ENCODE results near the gene STRN4. TPM values are rescaled to one million over a fixed set of nuclear protein-coding genes. Genes with fewer than 3 reads are reported as not detected.
A peak's percentile ranks its signal among the peaks of the same experiment; 100 is the strongest.

Gene STRN4
- polyA plus RNA-seq, 1 of the 3 experiments (the other 2 are of a cell fraction) = 92.8 TPM

- TF ChIP-seq, protein P1, sequence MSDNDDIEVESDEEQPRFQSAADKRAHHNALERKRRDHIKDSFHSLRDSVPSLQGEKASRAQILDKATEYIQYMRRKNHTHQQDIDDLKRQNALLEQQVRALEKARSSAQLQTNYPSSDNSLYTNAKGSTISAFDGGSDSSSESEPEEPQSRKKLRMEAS (IDR thresholded peaks at IDR 0.05; ENCODE audit: low read depth) = no peak
- no peak for TF ChIP-seq ELF1 (IDR thresholded peaks at IDR 0.05)
- TF ChIP-seq SMC3 (IDR thresholded peaks at IDR 0.05; ENCODE audit: low read depth, low read length) = no peak
- TF ChIP-seq NRF1 (IDR thresholded peaks at IDR 0.05; ENCODE audit: low read depth, low read length) = no peak
- TF ChIP-seq NFIC (IDR thresholded peaks at IDR 0.05; ENCODE audit: borderline replicate concordance) = no peak
- no peak for TF ChIP-seq JUND (IDR thresholded peaks at IDR 0.05)
- no peak for TF ChIP-seq MEF2A (IDR thresholded peaks at IDR 0.05; ENCODE audit: borderline replicate concordance, low read depth)
These were observed 28.5 kb downstream of the STRN4 start (continued) for GRCh38 chr19:46717716-46718143.

DNA sequence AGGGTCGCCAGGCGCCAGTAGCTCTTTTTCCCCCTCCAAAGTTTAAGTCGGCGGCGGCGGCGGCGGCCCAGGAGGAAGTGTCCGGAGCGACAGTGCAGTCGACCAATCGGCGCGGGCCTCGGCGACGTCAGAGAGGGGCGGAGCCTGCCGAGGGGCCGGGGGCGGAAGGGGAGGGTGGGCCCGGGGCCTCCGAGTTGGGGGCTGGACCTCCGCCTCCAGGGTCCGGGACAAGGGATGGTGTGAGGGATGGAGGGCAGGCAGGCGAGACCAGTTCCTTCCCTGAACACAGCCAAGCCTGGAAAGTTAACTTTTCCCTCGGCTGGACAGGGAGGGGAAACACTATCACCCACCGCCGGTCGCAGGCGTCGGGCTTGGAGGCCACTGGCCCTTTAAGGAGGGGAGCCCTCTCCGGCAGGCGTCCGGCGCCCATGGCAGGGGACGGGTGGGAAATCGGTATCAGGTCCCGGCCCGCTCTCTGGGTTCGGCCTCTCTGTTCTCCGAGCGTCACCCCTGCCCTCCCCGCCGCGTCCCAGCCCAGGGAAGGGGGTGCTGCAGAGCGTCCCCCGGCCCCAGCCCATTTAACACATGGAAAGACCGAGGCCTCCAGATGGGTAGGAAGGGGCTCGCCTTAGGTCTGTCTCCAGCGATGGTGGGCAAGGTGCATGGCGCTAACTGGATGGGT lies 29.1 kb downstream of the STRN4 start, which contains the start of gene PRKD2:
TSS of gene PRKD2 (minus strand) at position 81 of the 682 bp plus-strand sequence. CDS start 744 bp downstream, outside the sequence.
- peak within 1 kb of the TSS; percentile 88 for H3K9ac ChIP-seq
- 5% methylated on average over 17 of the region's 52 CpGs for WGBS (ENCODE audit: low lambda C conversion rate)
- H3K79me2 ChIP-seq (ENCODE audit: insufficient read depth) = peaks cover 44% of the 10 kb centered on the region
- peak; percentile 51; the same call in 1 of the 2 replicates for TF ChIP-seq GABPA (IDR thresholded peaks at IDR 0.05; ENCODE audit: low read depth)
- TF ChIP-seq, protein P1 (IDR thresholded peaks at IDR 0.05; ENCODE audit: low read depth) = no peak
- TF ChIP-seq USF1 (IDR thresholded peaks at IDR 0.05; ENCODE audit: borderline replicate concordance, low read depth) = no peak
- peak; percentile 9 for TF ChIP-seq CHD2 (IDR thresholded peaks at IDR 0.05; ENCODE audit: low read length, partially characterized antibody)
- TF ChIP-seq RXRA (IDR thresholded peaks at IDR 0.05; ENCODE audit: borderline replicate concordance, low read depth) = no peak
- TF ChIP-seq SMC3 (IDR thresholded peaks at IDR 0.05; ENCODE audit: low read depth, low read length) = no peak
- TF ChIP-seq PBX3 (IDR thresholded peaks at IDR 0.05) = peak; percentile 98
- TF ChIP-seq RAD21 (IDR thresholded peaks at IDR 0.05; ENCODE audit: low read length) = no peak
- TF ChIP-seq, protein P2, sequence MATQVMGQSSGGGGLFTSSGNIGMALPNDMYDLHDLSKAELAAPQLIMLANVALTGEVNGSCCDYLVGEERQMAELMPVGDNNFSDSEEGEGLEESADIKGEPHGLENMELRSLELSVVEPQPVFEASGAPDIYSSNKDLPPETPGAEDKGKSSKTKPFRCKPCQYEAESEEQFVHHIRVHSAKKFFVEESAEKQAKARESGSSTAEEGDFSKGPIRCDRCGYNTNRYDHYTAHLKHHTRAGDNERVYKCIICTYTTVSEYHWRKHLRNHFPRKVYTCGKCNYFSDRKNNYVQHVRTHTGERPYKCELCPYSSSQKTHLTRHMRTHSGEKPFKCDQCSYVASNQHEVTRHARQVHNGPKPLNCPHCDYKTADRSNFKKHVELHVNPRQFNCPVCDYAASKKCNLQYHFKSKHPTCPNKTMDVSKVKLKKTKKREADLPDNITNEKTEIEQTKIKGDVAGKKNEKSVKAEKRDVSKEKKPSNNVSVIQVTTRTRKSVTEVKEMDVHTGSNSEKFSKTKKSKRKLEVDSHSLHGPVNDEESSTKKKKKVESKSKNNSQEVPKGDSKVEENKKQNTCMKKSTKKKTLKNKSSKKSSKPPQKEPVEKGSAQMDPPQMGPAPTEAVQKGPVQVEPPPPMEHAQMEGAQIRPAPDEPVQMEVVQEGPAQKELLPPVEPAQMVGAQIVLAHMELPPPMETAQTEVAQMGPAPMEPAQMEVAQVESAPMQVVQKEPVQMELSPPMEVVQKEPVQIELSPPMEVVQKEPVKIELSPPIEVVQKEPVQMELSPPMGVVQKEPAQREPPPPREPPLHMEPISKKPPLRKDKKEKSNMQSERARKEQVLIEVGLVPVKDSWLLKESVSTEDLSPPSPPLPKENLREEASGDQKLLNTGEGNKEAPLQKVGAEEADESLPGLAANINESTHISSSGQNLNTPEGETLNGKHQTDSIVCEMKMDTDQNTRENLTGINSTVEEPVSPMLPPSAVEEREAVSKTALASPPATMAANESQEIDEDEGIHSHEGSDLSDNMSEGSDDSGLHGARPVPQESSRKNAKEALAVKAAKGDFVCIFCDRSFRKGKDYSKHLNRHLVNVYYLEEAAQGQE (IDR thresholded peaks at IDR 0.05; ENCODE audit: low read depth, low read length) = no peak
- no peak for TF ChIP-seq FOXM1 (IDR thresholded peaks at IDR 0.05; ENCODE audit: low read depth)
- TF ChIP-seq NFIC (IDR thresholded peaks at IDR 0.05; ENCODE audit: borderline replicate concordance) = no peak
- peak; percentile 44; the same call in 1 of the 2 replicates for TF ChIP-seq ELF1 (IDR thresholded peaks at IDR 0.05)
- TF ChIP-seq YY1 (IDR thresholded peaks at IDR 0.05; ENCODE audit: low read depth) = no peak
- TF ChIP-seq, protein P3, sequence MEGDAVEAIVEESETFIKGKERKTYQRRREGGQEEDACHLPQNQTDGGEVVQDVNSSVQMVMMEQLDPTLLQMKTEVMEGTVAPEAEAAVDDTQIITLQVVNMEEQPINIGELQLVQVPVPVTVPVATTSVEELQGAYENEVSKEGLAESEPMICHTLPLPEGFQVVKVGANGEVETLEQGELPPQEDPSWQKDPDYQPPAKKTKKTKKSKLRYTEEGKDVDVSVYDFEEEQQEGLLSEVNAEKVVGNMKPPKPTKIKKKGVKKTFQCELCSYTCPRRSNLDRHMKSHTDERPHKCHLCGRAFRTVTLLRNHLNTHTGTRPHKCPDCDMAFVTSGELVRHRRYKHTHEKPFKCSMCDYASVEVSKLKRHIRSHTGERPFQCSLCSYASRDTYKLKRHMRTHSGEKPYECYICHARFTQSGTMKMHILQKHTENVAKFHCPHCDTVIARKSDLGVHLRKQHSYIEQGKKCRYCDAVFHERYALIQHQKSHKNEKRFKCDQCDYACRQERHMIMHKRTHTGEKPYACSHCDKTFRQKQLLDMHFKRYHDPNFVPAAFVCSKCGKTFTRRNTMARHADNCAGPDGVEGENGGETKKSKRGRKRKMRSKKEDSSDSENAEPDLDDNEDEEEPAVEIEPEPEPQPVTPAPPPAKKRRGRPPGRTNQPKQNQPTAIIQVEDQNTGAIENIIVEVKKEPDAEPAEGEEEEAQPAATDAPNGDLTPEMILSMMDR (IDR thresholded peaks at IDR 0.05) = no peak
- no peak for TF ChIP-seq EZH2phosphoT487 (IDR thresholded peaks at IDR 0.05; ENCODE audit: borderline replicate concordance, low read depth)
- no peak for TF ChIP-seq TCF12 (IDR thresholded peaks at IDR 0.05)
- H2AFZ ChIP-seq (ENCODE audit: low read depth) = peak within 1 kb of the TSS; percentile 51; the same call in 1 of the 2 replicates
- H3K4me1 ChIP-seq (ENCODE audit: control insufficient read depth in 1 of 2, insufficient read depth in 2 of 2, low read depth in 1 of 2, low read length in 1 of 2) = peaks cover 0 to 19% of the 10 kb centered on the region in 2 experiments; a peak in 2 of 4 replicates
- no peaks in the 10 kb centered on the region for H3K9me3 ChIP-seq
- peak; percentile 98 for DNase-seq
- no peaks in the 10 kb centered on the region for H4K20me1 ChIP-seq (ENCODE audit: insufficient read depth)
- H3K4me3 ChIP-seq (ENCODE audit: low read depth in 2 of 2, low read length in 1 of 2) = peak within 1 kb of the TSS; percentile 85 to 88
- no peaks in the 10 kb centered on the region for H3K9me2 ChIP-seq
- POLR2A ChIA-PET = no interaction called here
- peaks cover 0 to 34% of the 10 kb centered on the region in 2 experiments for H3K36me3 ChIP-seq (replicated peaks in 1 of 2; ENCODE audit: control insufficient read depth in 1 of 2, insufficient read depth in 2 of 2, low read length in 1 of 2)
- peak within 1 kb of the TSS; percentile 79 to 91 for H3K27ac ChIP-seq (ENCODE audit: low read depth in 2 of 2, low read length in 1 of 2)
- CTCF ChIA-PET = interaction anchor here (8.4 kb wide), 1 partner anchor 12 kb away, joined by 58 read pairs; no protein-coding TSS in a partner anchor
- H3K27me3 ChIP-seq (ENCODE audit: insufficient read depth) = no peaks in the 10 kb centered on the region
- H3F3A ChIP-seq (replicated peaks; ENCODE audit: insufficient read depth) = peaks cover 22% of the 10 kb centered on the region
- peak within 1 kb of the TSS; percentile 91 for H3K4me2 ChIP-seq
